GM19468 (cell line): ENCODE measurements around the gene CIB4.

Experiments used
- ATAC-seq: cut with Tn5 transposase; IDR thresholded peaks from one replicate; pipeline ENCODE4 v1.9.1; 2021; ENCODE audit warnings: mild to moderate bottlenecking, moderate library complexity, moderate number of reproducible peaks; ENCODE audit not compliant: unreplicated experiment; ENCODE audit errors: extremely low read depth

CIB4 gene

GRCh38 chr2:26536371-26537068, 104.6 kb downstream of the CIB4 start:
- ATAC-seq: no peak

GRCh38 chr2:26535663-26536275, 105.4 kb downstream of the CIB4 start:
- ATAC-seq: no peak

GRCh38 chr2:26534865-26535662, 106.1 kb downstream of the CIB4 start:
- no peak for ATAC-seq

GRCh38 chr2:26534098-26534864, 106.9 kb downstream of the CIB4 start:
- ATAC-seq: no peak

- no peak for ATAC-seq
Observed at GRCh38 chr2:26533661-26534060, 107.5 kb downstream of the CIB4 start.

- no peak for ATAC-seq
Observed at GRCh38 chr2:26532301-26533250, 108.6 kb downstream of the CIB4 start.
